HepG2 (cell line): ENCODE results near the gene CDKN2C. TPM values are rescaled to one million over a fixed set of nuclear protein-coding genes. Genes with fewer than 3 reads are reported as not detected.

Experiments used
- ATRX ChIP-seq: sonication (generic); formaldehyde crosslinking; IDR thresholded peaks from 2 replicates; pipeline ENCODE4 v1.4.0; 2020; ENCODE audit warnings: missing genetic modification reagents, borderline replicate concordance
- CAMTA2 ChIP-seq: sonication (generic); formaldehyde crosslinking; IDR thresholded peaks from 2 replicates; pipeline ENCODE4 v1.4.0; 2020; ENCODE audit warnings: mild to moderate bottlenecking, missing genetic modification reagents, borderline replicate concordance
- CSRNP2 ChIP-seq: sonication (generic); formaldehyde crosslinking; conservative IDR thresholded peaks from 2 replicates; pipeline ENCODE4 v1.8.0; 2022; ENCODE audit warnings: low read depth, missing genetic modification reagents
- FIP1L1 ChIP-seq: fragments of 200-400 bp; formaldehyde crosslinking; IDR thresholded peaks from 2 replicates; pipeline ENCODE4 v1.6.1; 2018; ENCODE audit warnings: low read depth, mild to moderate bottlenecking, low read length, moderate library complexity, borderline replicate concordance; ENCODE audit not compliant: insufficient read depth
- FOXC1 ChIP-seq: sonication (generic); formaldehyde crosslinking; IDR thresholded peaks from 2 replicates; pipeline ENCODE4 v1.8.0; 2022; ENCODE audit warnings: mild to moderate bottlenecking, missing genetic modification reagents, borderline replicate concordance
- HNF4A ChIP-seq: sonication (generic); formaldehyde crosslinking; IDR thresholded peaks from 2 replicates; pipeline ENCODE4 v1.4.0; 2020; ENCODE audit warnings: missing genetic modification reagents
- HNRNPLL ChIP-seq: fragments of 200-400 bp; formaldehyde crosslinking; IDR thresholded peaks from 2 replicates; pipeline ENCODE4 v1.6.1; 2017; ENCODE audit warnings: mild to moderate bottlenecking, low read depth, low read length; ENCODE audit not compliant: poor library complexity, severe bottlenecking
- KDM5B ChIP-seq: sonication (generic); formaldehyde crosslinking; IDR thresholded peaks from 2 replicates; pipeline ENCODE4 v1.4.0; 2020; ENCODE audit warnings: missing genetic modification reagents, mild to moderate bottlenecking, borderline replicate concordance
- KLF11 ChIP-seq: IDR thresholded peaks from 2 replicates; pipeline ENCODE4 v1.6.1; 2016; ENCODE audit warnings: missing compliant biosample characterization
- KLF12 ChIP-seq: sonication (generic); formaldehyde crosslinking; IDR thresholded peaks from 2 replicates; pipeline ENCODE4 v1.4.0; 2020; ENCODE audit warnings: missing genetic modification reagents, borderline replicate concordance
- KLF13 ChIP-seq: sonication (generic); formaldehyde crosslinking; IDR thresholded peaks from 2 replicates; pipeline ENCODE4 v1.4.0; 2020; ENCODE audit warnings: mild to moderate bottlenecking, missing genetic modification reagents
- MIER3 ChIP-seq: IDR thresholded peaks from 2 replicates; pipeline ENCODE4 v1.6.1; 2016; ENCODE audit warnings: missing compliant biosample characterization, borderline replicate concordance
- NFYB ChIP-seq: sonication (generic); formaldehyde crosslinking; IDR thresholded peaks from 2 replicates; pipeline ENCODE4 v1.4.0; 2020; ENCODE audit warnings: missing genetic modification reagents
- ONECUT2 ChIP-seq: sonication (generic); formaldehyde crosslinking; IDR thresholded peaks from 2 replicates; pipeline ENCODE4 v1.4.0; 2020; ENCODE audit warnings: missing genetic modification reagents
- SP2 ChIP-seq: sonication (generic); formaldehyde crosslinking; IDR thresholded peaks from 2 replicates; pipeline ENCODE4 v1.5.1; 2020; ENCODE audit warnings: mild to moderate bottlenecking, missing genetic modification reagents
- STAG1 ChIP-seq: sonication (generic); formaldehyde crosslinking; IDR thresholded peaks from 2 replicates; pipeline ENCODE4 v1.4.0; 2020; ENCODE audit warnings: missing genetic modification reagents
- TCF7L2 ChIP-seq: IDR thresholded peaks from 2 replicates; pipeline ENCODE4 v1.6.1; 2011; ENCODE audit warnings: mild to moderate bottlenecking, low read depth, low read length, moderate library complexity
- ZBTB21 ChIP-seq: sonication (generic); formaldehyde crosslinking; IDR thresholded peaks from 2 replicates; pipeline ENCODE4 v1.4.0; 2020; ENCODE audit warnings: missing genetic modification reagents
- ZNF12 ChIP-seq: sonication (generic); formaldehyde crosslinking; IDR thresholded peaks from 2 replicates; pipeline ENCODE4 v1.5.0; 2020; ENCODE audit warnings: missing genetic modification reagents
- ZNF18 ChIP-seq: sonication (generic); formaldehyde crosslinking; IDR thresholded peaks from 2 replicates; pipeline ENCODE4 v1.8.0; 2022; ENCODE audit warnings: mild to moderate bottlenecking, missing genetic modification reagents; ENCODE audit not compliant: insufficient replicate concordance
- ZNF484 ChIP-seq: sonication (generic); formaldehyde crosslinking; IDR thresholded peaks from 2 replicates; pipeline ENCODE4 v1.5.1; 2020; ENCODE audit warnings: mild to moderate bottlenecking, low read depth, missing genetic modification reagents, borderline replicate concordance
- polyA plus RNA-seq, 8 experiments: library from polyadenylated mRNA; depleted of rRNA in 3 of 8; stranded (reverse) in 7 of 8; unstranded in 1 of 8; fragments of >200 nt; fragmentation: Illumina TruSeq in 4 of 8; extraction: Trizol in 4 of 8; gene quantifications; 2 replicates each; pipeline versions ENCODE4 v1.2.1 to v1.2.3, GENCODE V29; 2011 to 2016; ENCODE audit warnings: low read depth in 4 of 8, missing spikeins in 1 of 8, mixed read lengths in 1 of 8; ENCODE audit not compliant: insufficient read depth in 1 of 8
- total RNA-seq, 5 experiments: library from RNA; depleted of rRNA; stranded (reverse); fragments of >200 nt; fragmentation: Illumina TruSeq; extraction: Trizol; gene quantifications; 2 replicates each; pipeline ENCODE4 v1.2.3, GENCODE V29; 2016; ENCODE audit warnings: low read depth in 1 of 5
- TF ChIP-seq, protein P1 (sequence below): sonication (generic); formaldehyde crosslinking; IDR thresholded peaks from 2 replicates; pipeline ENCODE4 v1.5.0; 2020; ENCODE audit warnings: mild to moderate bottlenecking, missing genetic modification reagents, borderline replicate concordance
- TF ChIP-seq, protein P2 (sequence below): IDR thresholded peaks from 2 replicates; pipeline ENCODE4 v1.6.1; 2016; ENCODE audit warnings: missing genetic modification reagents, missing compliant biosample characterization

The CDKN2C gene
- total and polyA plus RNA-seq, 2 of the 13 experiments (the other 11 are each of a cell fraction or from before 2014, with no cell fraction given), result 7.8 to 13.7 TPM

DNA sequence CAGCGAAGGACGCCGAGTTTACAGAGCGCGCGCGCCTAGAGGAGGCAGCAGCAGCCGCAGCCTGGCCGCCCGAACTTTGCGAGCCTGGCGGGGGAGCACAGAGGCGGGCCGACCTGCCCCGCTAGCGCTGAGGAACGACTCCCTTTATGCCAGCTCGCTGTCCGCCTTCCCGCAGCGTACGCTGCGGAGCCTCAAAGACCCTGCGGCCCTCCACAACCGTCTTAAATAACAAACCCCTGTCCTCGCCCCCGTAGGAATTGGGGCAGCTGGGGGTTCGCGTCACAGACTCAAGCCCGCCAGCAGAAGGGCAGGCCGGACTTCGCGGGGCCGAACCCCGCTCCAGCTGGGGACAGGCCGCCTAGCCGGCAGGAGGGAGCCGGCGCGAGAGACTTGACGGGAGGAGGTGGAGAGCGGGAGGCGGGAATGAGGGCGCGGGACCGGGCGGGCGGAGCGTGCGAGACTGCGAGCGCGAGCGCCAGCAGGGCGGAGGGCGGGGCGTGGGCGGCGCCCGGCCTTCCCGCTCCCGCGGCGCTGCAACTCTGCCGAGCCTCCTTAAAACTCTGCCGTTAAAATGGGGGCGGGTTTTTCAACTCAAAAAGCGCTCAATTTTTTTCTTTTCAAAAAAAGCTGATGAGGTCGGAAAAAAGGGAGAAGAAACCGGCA lies 1.8 kb upstream of the CDKN2C start (continued):
- TF ChIP-seq KLF13 (no peak), FIP1L1 (no peak), ONECUT2 (CRISPR knock-in tag) (no peak), HNF4A (no peak), ZNF18 (peak; percentile 76), ZNF12 (CRISPR knock-in tag) (0 out of 2 replicates have a peak, but pooled peaks have one; percentile 13), MIER3 (CRISPR knock-in tag) (no peak), NFYB (no peak), CSRNP2 (CRISPR knock-in tag) (no peak), KLF12 (CRISPR knock-in tag) (peak; percentile 72; the same call in 1 of the 2 replicates), ZNF484 (no peak), FOXC1 (CRISPR knock-in tag) (peak; percentile 70; the same call in 1 of the 2 replicates), KDM5B (CRISPR knock-in tag) (peak; percentile 78; the same call in 1 of the 2 replicates), SP2 (CRISPR knock-in tag) (0 out of 2 replicates have a peak, but pooled peaks have one; percentile 20), ATRX (CRISPR knock-in tag) (no peak), TCF7L2 (no peak), KLF11 (CRISPR knock-in tag) (no peak), CAMTA2 (CRISPR knock-in tag) (no peak), ZBTB21 (no peak; the same call in 1 of the 2 replicates), HNRNPLL (peak; percentile 85), STAG1 (CRISPR knock-in tag) (peak; percentile 36)
- TF ChIP-seq, protein P1, sequence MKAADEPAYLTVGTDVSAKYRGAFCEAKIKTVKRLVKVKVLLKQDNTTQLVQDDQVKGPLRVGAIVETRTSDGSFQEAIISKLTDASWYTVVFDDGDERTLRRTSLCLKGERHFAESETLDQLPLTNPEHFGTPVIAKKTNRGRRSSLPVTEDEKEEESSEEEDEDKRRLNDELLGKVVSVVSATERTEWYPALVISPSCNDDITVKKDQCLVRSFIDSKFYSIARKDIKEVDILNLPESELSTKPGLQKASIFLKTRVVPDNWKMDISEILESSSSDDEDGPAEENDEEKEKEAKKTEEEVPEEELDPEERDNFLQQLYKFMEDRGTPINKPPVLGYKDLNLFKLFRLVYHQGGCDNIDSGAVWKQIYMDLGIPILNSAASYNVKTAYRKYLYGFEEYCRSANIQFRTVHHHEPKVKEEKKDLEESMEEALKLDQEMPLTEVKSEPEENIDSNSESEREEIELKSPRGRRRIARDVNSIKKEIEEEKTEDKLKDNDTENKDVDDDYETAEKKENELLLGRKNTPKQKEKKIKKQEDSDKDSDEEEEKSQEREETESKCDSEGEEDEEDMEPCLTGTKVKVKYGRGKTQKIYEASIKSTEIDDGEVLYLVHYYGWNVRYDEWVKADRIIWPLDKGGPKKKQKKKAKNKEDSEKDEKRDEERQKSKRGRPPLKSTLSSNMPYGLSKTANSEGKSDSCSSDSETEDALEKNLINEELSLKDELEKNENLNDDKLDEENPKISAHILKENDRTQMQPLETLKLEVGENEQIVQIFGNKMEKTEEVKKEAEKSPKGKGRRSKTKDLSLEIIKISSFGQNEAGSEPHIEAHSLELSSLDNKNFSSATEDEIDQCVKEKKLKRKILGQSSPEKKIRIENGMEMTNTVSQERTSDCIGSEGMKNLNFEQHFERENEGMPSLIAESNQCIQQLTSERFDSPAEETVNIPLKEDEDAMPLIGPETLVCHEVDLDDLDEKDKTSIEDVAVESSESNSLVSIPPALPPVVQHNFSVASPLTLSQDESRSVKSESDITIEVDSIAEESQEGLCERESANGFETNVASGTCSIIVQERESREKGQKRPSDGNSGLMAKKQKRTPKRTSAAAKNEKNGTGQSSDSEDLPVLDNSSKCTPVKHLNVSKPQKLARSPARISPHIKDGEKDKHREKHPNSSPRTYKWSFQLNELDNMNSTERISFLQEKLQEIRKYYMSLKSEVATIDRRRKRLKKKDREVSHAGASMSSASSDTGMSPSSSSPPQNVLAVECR (CRISPR knock-in tag), result peak; percentile 68; the same call in 1 of the 2 replicates
- TF ChIP-seq, protein P2, sequence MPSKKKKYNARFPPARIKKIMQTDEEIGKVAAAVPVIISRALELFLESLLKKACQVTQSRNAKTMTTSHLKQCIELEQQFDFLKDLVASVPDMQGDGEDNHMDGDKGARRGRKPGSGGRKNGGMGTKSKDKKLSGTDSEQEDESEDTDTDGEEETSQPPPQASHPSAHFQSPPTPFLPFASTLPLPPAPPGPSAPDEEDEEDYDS (CRISPR knock-in tag), result peak; percentile 12; the same call in 1 of the 2 replicates
